Spinal cord (tissue), 10 donors: ENCODE measurements around the gene BMP4. TPM values are rescaled to one million over a fixed set of nuclear protein-coding genes. Genes with fewer than 3 reads are reported as not detected.

Experiments used
- DNase-seq, 6 donors: peaks; one replicate each; pipeline versions ENCODE4 v3.0.0 to v3.0.0-alpha.2; 2013 to 2015; ENCODE audit warnings: low spot score in 6 of 6, low read depth in 4 of 6
- H3K27ac ChIP-seq: one replicate; pipeline ENCODE4 v1.5.1; 2013; ENCODE audit warnings: low read depth, low read length, control low read depth
- H3K27me3 ChIP-seq: one replicate; pipeline ENCODE4 v1.6.1; 2013; ENCODE audit warnings: low read length; ENCODE audit not compliant: control insufficient read depth, insufficient read depth
- H3K36me3 ChIP-seq: one replicate; pipeline ENCODE4 v1.6.1; 2013; ENCODE audit warnings: low read length; ENCODE audit not compliant: control insufficient read depth, insufficient read depth
- H3K4me1 ChIP-seq: one replicate; pipeline ENCODE4 v1.6.1; 2013; ENCODE audit warnings: low read length; ENCODE audit not compliant: control insufficient read depth, insufficient read depth
- H3K4me3 ChIP-seq: one replicate; pipeline ENCODE4 v1.5.1; 2013; ENCODE audit warnings: low read depth, low read length, control low read depth
- H3K9me3 ChIP-seq: one replicate; pipeline ENCODE4 v1.6.1; 2013; ENCODE audit warnings: low read length; ENCODE audit not compliant: control insufficient read depth, insufficient read depth
- WGBS: methylation state at CpG from one replicate; pipeline ENCODE4 v1.1.5; 2013; ENCODE audit warnings: missing lambda C conversion rate; ENCODE audit not compliant: insufficient coverage; 5-methylcytosine and 5-hydroxymethylcytosine counted together
- polyA plus RNA-seq, 2 donors: library from polyadenylated mRNA; unstranded; fragments of 120-200 nt; gene quantifications; one replicate each; pipeline ENCODE4 v1.2.1, GENCODE V29; 2013; ENCODE audit not compliant: insufficient read length in 2 of 2
- total RNA-seq, 2 donors: library from RNA; depleted of rRNA in 1 of 2; stranded (reverse); fragments of 120-200 nt in 1 of 2; fragments of >200 nt in 1 of 2; gene quantifications; one replicate each; pipeline versions ENCODE4 v1.2.3 to v1.2.4, GENCODE V29; 2013 to 2014
- donor health status: healthy.

Gene BMP4
- total and polyA plus RNA-seq, 4 donors = 8.4 to 62.8 (median 13.0) TPM

- DNase-seq = no peak
- Histone ChIP-seq H3K27me3 (peaks cover 11% of the 10 kb centered on the region), H3K36me3 (no peaks in the 10 kb centered on the region), H3K27ac (no peak overlapping the region), H3K4me1 (peaks cover 3% of the 10 kb centered on the region), H3K4me3 (no peak overlapping the region), H3K9me3 (no peaks in the 10 kb centered on the region)
- WGBS = 100% methylated on average over 1 of the region's 3 CpGs
Measured at GRCh38 chr14:53968726-53969125, 12.1 kb upstream of the BMP4 start.

DNA sequence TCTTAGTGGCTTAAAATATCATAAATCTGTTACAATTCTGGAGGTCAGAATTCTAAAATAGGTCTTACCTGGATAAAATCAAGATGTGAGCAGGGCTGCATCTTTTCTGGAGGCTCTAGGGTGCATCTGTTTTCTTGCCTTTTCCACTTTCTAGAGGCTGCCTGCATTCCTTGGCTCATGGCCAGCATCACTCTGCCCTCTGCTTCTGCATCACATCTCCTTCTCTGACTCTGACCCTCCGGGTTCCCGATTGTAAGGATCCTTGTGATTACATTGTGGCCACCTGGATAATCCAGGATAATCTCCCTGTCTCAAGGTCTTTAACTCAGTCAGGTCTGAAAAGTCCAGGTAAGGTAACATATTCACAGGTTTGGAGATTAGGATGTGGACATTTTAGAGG lies 11.0 kb upstream of the BMP4 start:
- WGBS = 80% methylated on average over 2 of the region's 2 CpGs
- H3K27me3 ChIP-seq = peaks cover 23% of the 10 kb centered on the region
- no peaks in the 10 kb centered on the region for H3K9me3 ChIP-seq
- peaks cover 12% of the 10 kb centered on the region for H3K4me1 ChIP-seq
- no peak overlapping the region for H3K27ac ChIP-seq
- H3K4me3 ChIP-seq = no peak overlapping the region
- H3K36me3 ChIP-seq = no peaks in the 10 kb centered on the region
- no peak for DNase-seq

DNA sequence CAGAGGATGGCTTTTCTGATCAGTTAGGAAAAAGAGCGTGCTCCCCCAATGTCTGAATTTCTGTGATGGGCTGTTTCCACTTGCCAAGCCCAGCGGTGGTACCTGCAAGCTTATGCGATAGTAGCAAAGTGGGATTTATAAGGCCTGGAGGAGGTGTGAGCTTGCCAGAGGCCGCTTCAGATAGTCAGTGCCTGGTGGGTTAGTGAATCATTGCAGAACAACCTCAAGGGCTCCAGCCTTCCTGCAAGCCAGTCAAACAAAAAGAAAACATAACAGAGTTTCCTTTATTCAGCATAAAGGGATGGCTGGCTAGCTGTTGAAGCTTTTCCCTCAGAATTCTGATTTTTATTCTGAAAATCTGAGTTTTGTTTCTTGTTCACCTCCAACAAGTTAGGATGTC lies 7.6 kb upstream of the BMP4 start:
- DNase-seq = peak in 1 of 6 donors; percentile 11
- peaks cover 12% of the 10 kb centered on the region for H3K4me1 ChIP-seq
- H3K9me3 ChIP-seq = no peaks in the 10 kb centered on the region
- 46% methylated on average over 2 of the region's 4 CpGs for WGBS
- no peaks in the 10 kb centered on the region for H3K36me3 ChIP-seq
- peaks cover 42% of the 10 kb centered on the region for H3K27me3 ChIP-seq
- H3K27ac ChIP-seq = no peak overlapping the region
- no peak overlapping the region for H3K4me3 ChIP-seq

DNA sequence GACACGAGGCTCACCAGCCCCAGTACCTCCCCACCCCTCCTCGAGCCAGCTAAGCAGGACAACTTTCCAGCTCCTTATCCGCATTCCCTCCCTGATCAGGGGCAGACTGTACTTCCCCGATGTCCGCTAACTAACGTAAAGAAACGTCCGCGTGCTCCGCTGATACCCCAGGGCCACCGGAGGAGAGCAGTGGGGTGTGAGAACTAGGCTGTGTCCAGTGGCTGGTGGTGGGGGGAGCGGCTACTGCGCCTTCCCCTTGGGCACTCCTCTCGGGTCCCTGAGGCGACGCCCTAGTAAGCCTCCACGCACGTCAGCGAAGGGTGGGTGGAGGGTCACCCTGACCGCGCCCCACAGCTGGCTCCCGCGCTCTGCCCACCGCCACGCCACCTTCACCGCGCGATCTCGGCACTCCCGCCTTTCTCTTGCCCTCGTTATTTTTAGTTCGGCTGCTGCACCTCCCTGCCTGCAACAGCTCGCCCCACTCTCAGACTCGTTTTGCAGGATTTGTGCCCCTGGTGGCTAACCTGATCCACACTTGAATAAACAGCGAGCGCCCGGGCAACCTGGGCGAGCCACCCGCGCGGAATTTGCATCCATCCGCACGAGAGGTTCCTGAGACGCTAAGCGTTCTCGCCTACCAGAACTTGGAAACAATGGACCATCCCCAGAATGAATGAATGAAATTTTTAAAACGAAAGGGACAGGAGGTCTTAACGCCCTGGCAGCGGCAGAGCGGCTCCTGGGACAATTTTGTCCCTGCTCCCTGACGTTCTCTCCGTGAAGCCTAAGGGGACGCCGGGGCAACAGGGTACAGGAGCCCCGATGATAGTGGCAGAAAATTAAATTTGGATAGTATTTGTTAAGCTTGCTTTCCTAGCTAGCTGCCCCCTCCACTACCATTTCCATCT lies 6.9 kb upstream of the BMP4 start:
- 3% methylated on average over 43 of the region's 55 CpGs for WGBS
- peaks cover 48% of the 10 kb centered on the region for H3K27me3 ChIP-seq
- no peaks in the 10 kb centered on the region for H3K36me3 ChIP-seq
- H3K27ac ChIP-seq = no peak overlapping the region
- peak overlapping the region; percentile 34 for H3K4me3 ChIP-seq
- H3K4me1 ChIP-seq = peaks cover 12% of the 10 kb centered on the region
- H3K9me3 ChIP-seq = no peaks in the 10 kb centered on the region
- peak in 2 of 6 donors; percentile 60 to 76 for DNase-seq

DNA sequence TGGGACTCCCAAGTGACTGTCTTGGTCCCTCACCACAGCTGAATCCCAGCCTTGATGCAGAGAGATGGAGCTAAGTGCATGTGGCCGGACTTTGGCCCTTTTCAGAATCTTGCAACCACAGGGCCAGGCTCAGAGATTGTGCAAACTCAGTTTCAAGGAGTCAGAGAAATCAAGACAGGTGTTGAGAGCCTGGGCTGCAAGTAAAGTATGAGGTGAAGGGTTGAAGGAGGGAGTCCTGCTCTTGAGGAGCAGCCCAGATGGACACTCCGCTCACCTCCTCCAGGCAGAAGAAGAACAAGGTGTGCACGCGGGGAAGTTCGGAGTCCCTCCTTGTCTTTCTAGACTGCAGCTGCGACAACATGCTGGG lies 6.3 kb upstream of the BMP4 start:
- H3K9me3 ChIP-seq = no peaks in the 10 kb centered on the region
- no peaks in the 10 kb centered on the region for H3K36me3 ChIP-seq
- H3K4me3 ChIP-seq = no peak overlapping the region
- H3K27ac ChIP-seq = no peak overlapping the region
- H3K4me1 ChIP-seq = peaks cover 12% of the 10 kb centered on the region
- H3K27me3 ChIP-seq = peaks cover 53% of the 10 kb centered on the region
- no peak for DNase-seq
- 42% methylated on average over 6 of the region's 6 CpGs for WGBS

GRCh38 chr14:53958628-53959027 lies 2.0 kb upstream of the BMP4 start:
- Histone ChIP-seq H3K4me1 (peaks cover 40% of the 10 kb centered on the region), H3K27ac (no peak overlapping the region), H3K27me3 (peaks cover 83% of the 10 kb centered on the region), H3K4me3 (no peak overlapping the region), H3K36me3 (no peaks in the 10 kb centered on the region), H3K9me3 (no peaks in the 10 kb centered on the region)
- 88% methylated on average over 1 of the region's 2 CpGs for WGBS
- DNase-seq = no peak

GRCh38 chr14:53957739-53958138 lies 1.1 kb upstream of the BMP4 start:
- peaks cover 80% of the 10 kb centered on the region for H3K27me3 ChIP-seq
- no peaks in the 10 kb centered on the region for H3K36me3 ChIP-seq
- H3K4me1 ChIP-seq = peaks cover 39% of the 10 kb centered on the region
- no peak for DNase-seq
- H3K4me3 ChIP-seq = no peak overlapping the region
- no peaks in the 10 kb centered on the region for H3K9me3 ChIP-seq
- H3K27ac ChIP-seq = no peak overlapping the region

DNA sequence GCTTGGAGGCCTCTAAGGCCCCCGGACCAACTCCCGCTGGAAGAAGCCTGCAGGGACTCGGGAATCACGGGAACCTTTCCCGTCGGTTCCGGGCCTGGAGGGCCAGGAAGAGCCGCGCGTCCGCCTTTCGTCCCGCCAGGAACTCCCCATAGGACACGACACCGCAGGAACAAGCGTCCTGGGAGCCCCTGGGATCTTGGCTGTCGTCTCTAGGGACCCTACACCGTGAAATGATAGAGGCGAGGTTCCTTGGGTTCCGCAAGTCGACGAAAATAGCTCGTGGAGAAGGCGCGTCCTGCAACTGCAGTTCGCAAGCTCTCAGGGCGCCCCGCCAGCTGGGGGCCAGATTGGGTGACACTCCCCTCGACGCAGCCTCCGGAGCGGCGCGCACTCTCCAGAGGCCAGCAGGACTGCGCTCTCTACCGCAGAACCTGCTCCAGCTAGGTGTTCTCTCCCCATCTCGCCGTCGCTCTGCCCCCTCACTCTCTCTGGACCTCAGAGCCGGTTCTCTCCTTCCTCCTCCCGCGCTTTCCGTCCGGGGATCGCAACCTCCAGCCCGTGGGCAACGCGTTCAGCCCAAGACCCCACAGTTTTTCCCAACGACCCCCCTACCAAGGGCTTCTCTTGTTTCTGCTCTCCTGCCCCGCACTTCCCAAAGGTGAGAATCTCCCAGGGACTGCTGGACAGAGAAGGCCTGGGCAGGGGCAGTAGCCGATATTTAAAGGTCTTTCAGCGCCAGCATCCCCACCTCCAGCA lies 776 bp downstream of the BMP4 start:
- Histone ChIP-seq H3K9me3 (no peaks in the 10 kb centered on the region), H3K4me1 (peaks cover 52% of the 10 kb centered on the region), H3K4me3 (peak overlapping the region; percentile 58), H3K36me3 (no peaks in the 10 kb centered on the region), H3K27me3 (peaks cover 89% of the 10 kb centered on the region), H3K27ac (peak overlapping the region; percentile 33)
- peak in 2 of 6 donors; percentile 24 to 53 for DNase-seq
- under 1% methylated on average over 52 of the region's 52 CpGs for WGBS

DNA sequence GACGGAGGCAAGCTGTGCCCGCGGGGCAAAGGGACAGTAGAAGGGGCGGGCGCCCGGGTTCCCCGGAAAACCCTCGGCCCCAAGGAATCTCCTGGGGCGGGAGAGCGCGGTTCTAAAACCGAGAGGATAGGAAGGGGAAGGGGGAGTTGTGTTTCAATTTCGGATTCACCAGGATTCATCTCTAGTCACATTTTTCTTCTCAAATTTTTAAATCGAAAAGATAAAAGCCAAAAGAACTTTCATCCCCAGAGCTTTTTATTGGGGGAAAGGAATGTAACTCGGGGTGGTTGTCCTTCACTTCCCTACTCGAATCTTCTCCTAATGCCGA lies 1.4 kb downstream of the BMP4 start:
- no peak for DNase-seq
- Histone ChIP-seq H3K4me3 (peak overlapping the region; percentile 58), H3K9me3 (no peaks in the 10 kb centered on the region), H3K4me1 (peaks cover 52% of the 10 kb centered on the region), H3K36me3 (peaks cover 2% of the 10 kb centered on the region), H3K27ac (peak overlapping the region; percentile 18), H3K27me3 (peaks cover 93% of the 10 kb centered on the region)
- 0% methylated on average over 3 of the region's 17 CpGs for WGBS
